HG03457 (cell line): Measurements from ENCODE around the gene GRID2.

ENCODE experiments used
- ATAC-seq: cut with Tn5 transposase; IDR thresholded peaks from one replicate; pipeline ENCODE4 v1.9.1; 2021; ENCODE audit warnings: moderate number of reproducible peaks; ENCODE audit not compliant: unreplicated experiment

Gene GRID2

GRCh38 chr4:93730251-93730650 lies 1426.5 kb downstream of the GRID2 start:
- no peak for ATAC-seq

- no peak for ATAC-seq
Observed at GRCh38 chr4:93730760-93731159, 1427.0 kb downstream of the GRID2 start.

GRCh38 chr4:93731456-93731855 lies 1427.7 kb downstream of the GRID2 start:
- ATAC-seq = no peak

DNA sequence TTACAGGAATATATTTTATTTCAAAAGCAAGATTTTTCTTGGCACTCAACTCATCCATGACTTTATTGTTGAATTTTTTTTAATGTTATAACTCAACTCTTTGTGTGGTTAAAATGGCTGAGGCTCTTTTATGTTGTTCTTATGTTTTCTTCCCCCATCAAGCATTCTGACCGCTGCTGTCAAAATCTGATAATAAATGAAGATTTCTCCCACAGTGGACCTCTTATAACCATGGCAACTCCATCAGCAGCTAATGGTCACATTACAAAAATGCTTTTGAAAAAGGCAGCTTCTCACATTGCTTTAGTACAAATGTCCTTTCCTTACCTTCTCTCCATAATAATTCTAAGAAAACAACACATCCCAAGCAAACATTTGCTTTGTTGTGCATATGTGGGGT lies 1428.7 kb downstream of the GRID2 start:
- no peak for ATAC-seq

GRCh38 chr4:93740890-93741289 lies 1437.1 kb downstream of the GRID2 start:
- ATAC-seq = no peak

GRCh38 chr4:93743022-93743421 lies 1439.3 kb downstream of the GRID2 start:
- no peak for ATAC-seq

- no peak for ATAC-seq
Observed at GRCh38 chr4:93743635-93744034, 1439.9 kb downstream of the GRID2 start.

- ATAC-seq = no peak
Observed at GRCh38 chr4:93744961-93745360, 1441.2 kb downstream of the GRID2 start.

DNA sequence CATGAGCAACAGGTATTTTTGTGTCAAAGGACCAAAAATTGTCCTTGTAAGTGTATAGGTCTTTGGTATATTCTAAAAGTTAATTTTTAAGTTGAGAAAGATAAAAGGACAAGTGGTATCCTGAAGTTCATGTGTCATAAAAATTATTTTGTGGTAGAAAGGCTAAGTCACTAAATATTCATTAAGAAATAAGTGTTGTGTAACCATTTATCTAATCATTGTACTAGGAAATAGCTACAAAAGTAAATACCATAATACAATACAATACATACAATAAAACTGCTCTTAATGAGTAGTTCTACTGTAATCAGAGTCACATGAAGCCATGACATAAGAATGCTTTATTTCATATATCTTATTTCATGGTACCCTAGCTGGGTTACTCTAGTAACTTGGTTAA lies 1442.3 kb downstream of the GRID2 start:
- no peak for ATAC-seq

- ATAC-seq = no peak
Observed at GRCh38 chr4:93747220-93747619, 1443.5 kb downstream of the GRID2 start.

- ATAC-seq = peak; percentile 27
Observed at GRCh38 chr4:93748373-93749291, 1444.9 kb downstream of the GRID2 start.

DNA sequence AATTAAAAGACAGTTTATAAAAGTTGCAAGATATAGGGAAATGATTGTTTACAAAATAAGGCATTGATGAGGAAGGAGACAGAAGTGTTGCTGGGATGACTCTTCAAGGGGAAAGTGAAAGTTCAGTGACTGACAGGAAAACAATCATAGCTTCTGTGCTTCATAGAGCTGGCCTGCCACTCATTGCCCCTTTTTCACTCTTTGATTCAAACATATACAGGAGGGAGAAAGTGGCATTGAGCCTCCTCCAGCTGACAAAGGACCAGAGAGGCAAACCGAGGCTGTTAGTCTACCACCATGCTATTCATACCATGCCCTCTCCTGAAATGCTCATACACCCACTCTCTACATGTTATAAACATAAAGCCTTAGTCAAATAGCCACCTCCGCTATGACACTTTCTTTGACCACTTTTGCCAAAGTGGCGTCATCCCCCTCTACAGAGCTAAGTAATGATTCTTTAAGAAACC lies 1445.6 kb downstream of the GRID2 start:
- ATAC-seq = peak; percentile 63

- ATAC-seq = peak; percentile 41
Observed at GRCh38 chr4:93751411-93751810, 1447.6 kb downstream of the GRID2 start.

- ATAC-seq = no peak
Observed at GRCh38 chr4:93756101-93756500, 1452.3 kb downstream of the GRID2 start.

DNA sequence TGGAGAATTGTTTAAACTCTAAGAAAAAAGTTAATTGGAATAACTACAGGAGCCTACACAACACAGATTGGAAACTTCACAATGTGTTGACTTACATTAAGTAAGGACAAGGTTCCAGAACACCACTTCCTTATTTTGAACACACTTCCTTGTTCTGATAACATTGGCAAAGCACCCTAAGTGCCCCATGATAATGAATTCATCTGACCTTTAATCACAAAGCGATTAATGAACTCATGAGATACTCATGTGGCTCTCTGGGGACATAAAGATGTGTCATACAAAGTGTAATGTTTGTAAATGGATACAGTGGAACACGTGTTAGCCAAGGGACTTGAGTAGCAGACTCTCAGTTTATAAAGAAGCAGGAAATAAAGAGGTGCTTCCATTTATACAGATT lies 1455.7 kb downstream of the GRID2 start:
- ATAC-seq = no peak

DNA sequence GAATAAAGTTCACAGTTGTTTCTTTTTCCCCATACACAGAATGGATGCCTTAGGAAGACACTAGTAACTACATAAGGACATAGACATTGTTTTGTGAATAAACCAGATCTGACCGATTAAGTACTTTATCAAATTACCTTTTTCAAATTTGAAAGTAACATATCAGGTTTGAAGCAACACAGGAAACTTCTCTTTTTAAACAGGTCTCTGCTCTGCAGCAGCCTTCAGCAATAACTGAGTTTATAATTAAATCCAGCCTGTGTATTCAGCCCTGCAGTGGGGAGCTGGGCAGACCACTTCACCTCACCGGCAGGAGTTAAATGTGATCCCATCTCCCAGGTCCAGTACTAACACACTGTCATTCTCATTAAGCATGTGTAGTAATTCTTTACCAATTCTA lies 1456.5 kb downstream of the GRID2 start:
- no peak for ATAC-seq

DNA sequence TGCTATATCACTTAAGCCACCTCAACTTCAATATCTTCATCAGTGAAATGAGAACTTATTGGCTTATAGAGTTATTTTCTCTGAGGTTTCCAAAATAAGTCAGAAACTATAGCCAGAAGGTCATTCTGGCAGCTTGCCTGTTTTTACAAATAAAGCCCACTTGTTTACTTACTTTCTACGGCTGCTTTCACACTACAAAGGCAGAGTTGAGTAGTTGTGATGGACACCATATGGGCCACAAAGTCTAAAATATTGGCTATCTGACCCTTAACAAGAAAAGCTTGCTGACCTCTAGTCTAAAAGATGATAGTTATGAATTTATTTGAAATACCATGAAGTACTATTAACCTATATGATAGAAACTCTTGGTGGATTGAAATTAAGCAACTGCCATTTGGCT lies 1457.5 kb downstream of the GRID2 start:
- ATAC-seq = no peak

DNA sequence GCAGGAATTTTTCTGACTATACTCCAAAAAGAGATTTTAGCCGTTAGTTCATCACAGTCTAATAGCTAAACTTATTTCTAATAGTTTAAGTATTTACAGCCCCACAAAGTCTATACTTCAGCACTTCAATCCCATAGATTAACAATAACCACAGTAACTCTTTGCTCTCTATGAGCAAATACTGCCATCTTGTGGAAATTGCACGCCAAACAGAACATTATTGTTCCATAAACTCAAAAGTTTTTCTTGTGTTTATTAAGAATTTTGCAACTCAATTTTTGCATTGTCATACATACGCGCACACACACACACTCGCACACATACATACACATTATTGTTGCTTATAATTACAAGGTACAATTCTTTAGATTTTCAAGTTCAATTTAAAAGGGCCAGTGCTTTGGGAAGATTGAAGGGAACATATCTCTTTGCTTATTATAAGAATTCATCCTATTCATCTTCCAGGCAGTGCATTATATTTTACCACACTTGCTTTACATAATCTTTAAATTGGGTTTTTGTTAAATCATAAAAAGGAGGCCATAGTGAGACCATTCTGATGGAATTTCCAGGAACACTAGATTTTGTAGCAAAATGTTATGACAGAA lies 1461.0 kb downstream of the GRID2 start:
- ATAC-seq = peak; percentile 60

DNA sequence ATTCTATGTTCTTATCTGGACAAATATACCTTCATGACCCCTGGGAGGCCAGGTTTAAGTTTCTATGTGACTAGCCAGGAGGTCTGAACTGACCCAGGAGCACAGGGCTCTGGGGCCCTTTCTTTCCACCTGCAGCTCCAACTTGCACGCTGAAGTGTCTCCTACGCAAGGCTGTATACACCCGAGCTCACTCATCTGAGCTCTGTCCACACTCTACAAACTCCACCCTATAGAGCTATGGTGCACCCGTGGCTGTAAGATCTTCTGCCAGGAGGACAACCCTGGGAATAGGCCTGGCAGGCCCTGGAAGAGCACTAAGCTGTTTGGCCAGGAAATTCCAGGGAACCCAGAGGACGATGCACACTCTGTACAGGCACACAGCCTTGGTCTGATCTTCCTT lies 1464.2 kb downstream of the GRID2 start:
- no peak for ATAC-seq

DNA sequence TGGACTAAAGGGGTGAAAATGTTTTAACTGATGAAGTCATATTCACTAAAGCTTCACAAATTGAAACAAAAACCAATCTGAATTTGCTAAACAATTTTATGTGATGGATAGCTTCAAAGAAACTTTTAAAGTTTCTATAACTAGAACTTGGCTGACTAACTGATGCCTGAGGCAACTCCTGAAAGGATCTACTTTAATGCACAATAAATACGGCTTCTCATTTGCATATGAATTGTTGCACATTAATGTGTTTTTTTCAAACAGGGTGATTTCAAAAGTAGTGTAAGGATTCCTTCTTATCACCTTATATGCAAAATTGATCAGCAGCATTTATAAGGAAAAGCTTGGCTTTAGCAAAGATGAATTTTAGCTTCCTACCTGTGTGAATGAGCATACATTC lies 1466.4 kb downstream of the GRID2 start:
- ATAC-seq = no peak

DNA sequence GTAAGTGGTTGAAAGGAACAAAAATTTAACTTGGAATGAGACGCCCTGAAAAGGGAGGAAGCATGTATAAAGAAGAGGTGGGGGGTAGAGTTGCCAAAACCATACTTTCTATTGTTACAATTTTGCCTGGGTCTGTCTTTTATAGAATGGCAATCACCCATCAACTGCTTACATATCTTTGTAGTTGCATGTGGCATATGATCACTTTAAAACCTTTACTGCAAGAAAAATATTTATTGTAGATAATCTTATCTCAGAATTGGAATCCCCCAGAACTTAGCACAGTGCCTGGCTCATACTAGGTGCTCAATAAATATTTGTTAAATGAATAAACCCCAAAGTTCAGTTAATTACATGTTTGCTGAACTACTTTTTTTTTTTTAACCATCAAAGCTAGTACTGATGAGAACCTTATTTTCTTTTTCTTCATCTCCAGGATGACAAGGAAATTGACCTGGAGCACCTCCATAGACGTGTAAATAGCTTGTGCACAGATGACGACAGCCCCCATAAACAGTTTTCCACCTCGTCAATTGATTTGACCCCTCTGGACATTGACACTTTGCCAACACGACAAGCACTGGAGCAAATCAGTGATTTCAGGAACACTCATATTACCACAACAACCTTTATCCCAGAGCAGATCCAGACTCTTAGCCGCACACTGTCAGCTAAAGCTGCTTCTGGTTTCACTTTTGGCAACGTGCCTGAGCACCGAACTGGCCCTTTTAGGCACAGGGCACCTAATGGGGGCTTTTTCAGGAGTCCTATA lies 1468.1 kb downstream of the GRID2 start:
- no peak for ATAC-seq

DNA sequence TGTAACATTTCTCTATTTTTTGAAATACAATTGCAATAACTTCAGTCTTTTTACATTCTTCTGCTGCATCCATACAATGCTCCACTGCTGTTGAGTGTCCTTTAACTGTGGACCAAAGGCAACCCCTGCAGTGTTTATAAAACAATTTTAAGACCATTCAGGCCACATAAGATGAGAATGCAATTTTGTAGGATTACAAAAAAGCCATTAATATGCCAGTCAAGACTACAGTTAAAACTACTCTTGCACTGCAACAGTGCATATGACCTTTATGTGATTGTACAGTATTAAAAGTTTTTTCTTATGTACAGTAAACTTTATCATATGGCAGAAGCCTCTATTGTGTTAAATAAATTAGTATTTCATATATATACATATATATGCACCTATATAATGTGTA lies 1469.1 kb downstream of the GRID2 start:
- ATAC-seq = no peak
